Stomach (tissue), 9 donors: ENCODE results near the gene EPHB4. TPM values are rescaled to one million over a fixed set of nuclear protein-coding genes. Genes with fewer than 3 reads are reported as not detected.
A peak's percentile ranks its signal among the peaks of the same experiment; 100 is the strongest.

ENCODE experiments used
- DNase-seq, 2 donors: peaks; one replicate each; pipeline versions ENCODE4 v3.0.0 to v3.0.0-alpha.2; 2013 to 2019
- H3K27ac ChIP-seq, 5 donors: fragments of 200-600 bp in 4 of 5; sonication (generic) in 4 of 5; one replicate each; pipeline ENCODE4 v1.5.1; 2013 to 2019; ENCODE audit warnings: mild to moderate bottlenecking in 1 of 5, moderate library complexity in 1 of 5
- H3K27me3 ChIP-seq, 3 donors: fragments of 200-600 bp; sonication (generic); one replicate each; pipeline ENCODE4 v1.5.1; 2017 to 2019; ENCODE audit warnings: mixed run types in 1 of 3
- H3K36me3 ChIP-seq, 4 donors: fragments of 200-600 bp; sonication (generic); 1 replicate in 3 of 4; 2 replicates in 1 of 4; pipeline ENCODE4 v1.5.1; 2016 to 2019
- H3K4me1 ChIP-seq, 4 donors: fragments of 200-600 bp; sonication (generic); one replicate each; pipeline ENCODE4 v1.5.1; 2016 to 2019
- H3K4me3 ChIP-seq, 4 donors: fragments of 200-600 bp; sonication (generic) in 3 of 4; one replicate each; pipeline ENCODE4 v1.5.1; 2016 to 2019; ENCODE audit warnings: mild to moderate bottlenecking in 1 of 4
- H3K9me3 ChIP-seq, 4 donors: fragments of 200-600 bp; sonication (generic); one replicate each; pipeline ENCODE4 v1.5.1; 2016 to 2019
- CTCF ChIP-seq, 7 experiments: fragments of 450-650 bp in 4 of 7; fragments of 200-600 bp in 3 of 7; sonication (generic) in 3 of 7; IDR thresholded peaks; one replicate each; pipeline ENCODE4 v1.5.1; 2016 to 2019; ENCODE audit warnings: antibody characterized with exemption in 7 of 7, control low read depth in 2 of 7, mild to moderate bottlenecking in 1 of 7
- EP300 ChIP-seq: sonication (generic); formaldehyde crosslinking; IDR thresholded peaks from one replicate; pipeline ENCODE4 v1.6.1; 2017; ENCODE audit warnings: antibody characterized with exemption
- POLR2A ChIP-seq, 4 donors: fragments of 450-650 bp; IDR thresholded peaks; one replicate each; pipeline ENCODE4 v1.6.1; 2016; ENCODE audit warnings: antibody characterized with exemption in 4 of 4, control low read depth in 2 of 4, mild to moderate bottlenecking in 1 of 4, moderate library complexity in 1 of 4
- POLR2AphosphoS5 ChIP-seq, 3 donors: sonication (generic); formaldehyde crosslinking; IDR thresholded peaks; one replicate each; pipeline ENCODE4 v1.6.1; 2016; ENCODE audit warnings: antibody characterized with exemption in 3 of 3
- WGBS, 5 donors: extraction: QIAGEN DNeasy Blood & Tissue Kit in 3 of 5; methylation state at CpG; one replicate each; pipeline versions ENCODE4 v1.1.5 to v1.1.7; 2013 to 2018; 5-methylcytosine and 5-hydroxymethylcytosine counted together
- intact Hi-C: fragments of 100-400 bp; cut with DNase I; formaldehyde crosslinking; loops from one replicate; pipeline ENCODE4 v1.15.1; 2023; ENCODE audit warnings: low total_unique reads
- polyA plus RNA-seq, 3 donors: library from polyadenylated mRNA; stranded (reverse); fragments of 200-250 nt; gene quantifications; one replicate each; pipeline ENCODE4 v1.2.3, GENCODE V29; 2013
- total RNA-seq, 5 donors: library from RNA; depleted of rRNA; stranded (reverse); fragments of >200 nt; gene quantifications; one replicate each; pipeline versions ENCODE4 v1.1.0 to v1.2.3, GENCODE V29; 2014 to 2016
- donor health status: healthy with polysubstance abuse.
- donor health status: Bipolar disorder and iron deficiency.
- donor health status: healthy.

Gene EPHB4
- total and polyA plus RNA-seq, 8 donors: 7.3 to 128 (median 33.0) TPM

- DNase-seq: no peak
- Histone ChIP-seq H3K27me3 (no peaks in the 10 kb centered on the region), H3K27ac (peak overlapping the region; percentile 89 to 98 (median 96)), H3K4me3 (peak overlapping the region; percentile 82 to 98 (median 92)), H3K36me3 (peaks cover 27 to 72% (median 65%) of the 10 kb centered on the region in 4 donors), H3K4me1 (peaks cover 32 to 62% (median 47%) of the 10 kb centered on the region in 4 donors), H3K9me3 (no peaks in the 10 kb centered on the region)
- intact Hi-C loops: no loop called here
- TF ChIP-seq CTCF (IDR thresholded peaks at IDR 0.05): no peak
- TF ChIP-seq EP300: no peak
- TF ChIP-seq POLR2A (IDR thresholded peaks at IDR 0.05): no peak
- TF ChIP-seq POLR2AphosphoS5 (IDR thresholded peaks at IDR 0.05): no peak
- 46 to 57% (median 56%) methylated on average over 8 of the region's 8 CpGs for WGBS, 5 donors
Measured at GRCh38 chr7:100874300-100874576, 46.9 kb upstream of the EPHB4 start.

GRCh38 chr7:100873599-100874299, 46.4 kb upstream of the EPHB4 start:
- H3K4me3 ChIP-seq: peak overlapping the region; percentile 82 to 98 (median 92)
- peaks cover 27 to 67% (median 60%) of the 10 kb centered on the region in 4 donors for H3K36me3 ChIP-seq
- peaks cover 37 to 62% (median 46%) of the 10 kb centered on the region in 4 donors for H3K4me1 ChIP-seq
- no peaks in the 10 kb centered on the region for H3K27me3 ChIP-seq
- WGBS, 5 donors: 89 to 98% (median 95%) methylated on average over 10 of the region's 10 CpGs
- H3K27ac ChIP-seq: peak overlapping the region; percentile 89 to 98 (median 96)
- TF ChIP-seq EP300 (no peak), POLR2AphosphoS5 (IDR thresholded peaks at IDR 0.05) (no peak), CTCF (IDR thresholded peaks at IDR 0.05) (no peak), POLR2A (IDR thresholded peaks at IDR 0.05) (no peak)
- intact Hi-C loops: no loop called here
- no peaks in the 10 kb centered on the region for H3K9me3 ChIP-seq
- DNase-seq: no peak

DNA sequence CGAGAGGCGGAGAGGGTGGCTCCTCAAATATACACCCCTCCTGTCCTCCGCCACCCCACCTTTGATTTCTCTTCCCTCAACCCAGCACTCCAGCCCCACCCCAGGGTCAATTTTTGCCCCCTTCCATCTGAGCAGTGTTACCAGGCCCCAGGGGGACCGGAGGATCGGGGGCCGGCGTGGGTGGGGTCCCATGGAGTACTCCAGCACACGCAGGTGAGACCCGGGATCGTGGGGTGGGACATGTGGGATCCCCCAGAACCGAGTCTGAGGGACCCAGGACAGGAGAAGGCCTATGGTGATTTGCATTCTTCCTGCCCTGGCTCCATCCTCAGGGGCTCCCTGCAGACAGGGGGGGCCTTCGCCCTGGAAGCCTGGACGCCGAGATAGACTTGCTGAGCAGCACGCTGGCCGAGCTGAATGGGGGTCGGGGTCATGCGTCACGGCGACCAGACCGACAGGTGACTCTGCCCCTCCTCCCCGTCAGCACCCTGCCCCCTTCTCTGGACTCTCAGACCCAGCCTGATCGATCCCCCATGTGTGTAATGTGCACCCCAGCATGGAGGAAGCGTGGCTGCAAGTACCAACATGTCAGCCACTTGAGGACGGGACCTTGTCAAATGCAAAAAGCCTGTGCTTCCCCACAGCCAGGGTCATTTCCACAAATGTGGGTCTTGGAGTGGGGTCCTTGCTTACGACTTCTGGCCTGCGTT, 40.6 kb upstream of the EPHB4 start:
- DNase-seq: peak in 1 of 2 donors; percentile 74
- 16 to 42% (median 20%) methylated on average over 20 to 27 of the region's 27 CpGs for WGBS, 5 donors
- no peaks in the 10 kb centered on the region for H3K9me3 ChIP-seq
- peaks cover 13 to 34% (median 30%) of the 10 kb centered on the region in 4 donors for H3K36me3 ChIP-seq
- intact Hi-C loops: no loop called here
- peak overlapping the region; percentile 80 to 97 (median 96) for H3K27ac ChIP-seq
- peak overlapping the region; percentile 59 to 86 (median 68) for H3K4me3 ChIP-seq
- TF ChIP-seq EP300 (no peak), CTCF (IDR thresholded peaks at IDR 0.05) (no peak), POLR2A (IDR thresholded peaks at IDR 0.05) (no peak), POLR2AphosphoS5 (IDR thresholded peaks at IDR 0.05) (no peak)
- peaks cover 39 to 65% (median 52%) of the 10 kb centered on the region in 4 donors for H3K4me1 ChIP-seq
- no peaks in the 10 kb centered on the region for H3K27me3 ChIP-seq

DNA sequence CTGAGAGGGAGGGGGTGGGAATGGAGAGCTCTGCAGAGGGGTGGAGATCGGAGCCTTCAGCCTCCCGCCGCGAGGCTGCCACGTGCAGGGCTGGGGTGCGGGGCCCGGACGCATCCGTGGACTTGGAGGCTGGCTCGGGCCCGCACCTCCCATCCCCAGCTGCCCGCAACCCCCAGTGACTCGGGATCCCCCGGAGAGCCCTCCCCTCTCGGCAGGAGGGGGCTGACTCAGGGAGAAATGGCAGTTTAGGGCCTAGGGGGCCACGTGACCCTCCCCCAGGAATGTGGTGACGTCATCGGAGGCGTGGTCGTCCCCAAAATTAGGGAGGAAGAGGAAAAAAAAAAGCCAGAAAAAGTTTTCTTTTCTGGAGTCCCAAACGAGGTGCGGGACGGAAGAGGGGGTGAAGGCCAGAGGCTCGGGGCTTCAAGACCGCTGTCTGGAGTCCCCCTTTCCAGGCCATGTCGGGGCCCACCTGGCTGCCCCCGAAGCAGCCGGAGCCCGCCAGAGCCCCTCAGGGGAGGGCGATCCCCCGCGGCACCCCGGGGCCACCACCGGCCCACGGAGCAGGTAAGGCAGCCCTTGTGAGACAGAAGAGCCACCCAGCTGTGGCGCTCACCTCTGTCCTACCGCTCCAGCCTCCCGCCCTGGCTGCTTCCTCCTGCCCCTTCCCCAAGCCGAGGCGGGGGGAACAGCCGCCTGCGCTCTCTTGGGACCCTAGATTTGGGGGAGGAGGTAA, 39.9 kb upstream of the EPHB4 start, which contains the start of gene TRIP6:
TSS of gene TRIP6 (plus strand) at position 348 of the 736 bp plus-strand sequence. CDS start at position 459, 111 bp downstream.
- Histone ChIP-seq H3K27me3 (no peaks in the 10 kb centered on the region), H3K27ac (peak within 1 kb of the TSS; percentile 80 to 97 (median 96)), H3K9me3 (no peaks in the 10 kb centered on the region), H3K4me1 (peaks cover 39 to 65% (median 52%) of the 10 kb centered on the region in 4 donors), H3K4me3 (peak within 1 kb of the TSS; percentile 59 to 86 (median 68)), H3K36me3 (peaks cover 12 to 31% (median 29%) of the 10 kb centered on the region in 4 donors)
- peak; percentile 65 to 96 for DNase-seq
- intact Hi-C loops: no loop called here
- WGBS, 5 donors: 1 to 8% (median 3%) methylated on average over 26 to 42 of the region's 42 CpGs
- TF ChIP-seq POLR2AphosphoS5 (IDR thresholded peaks at IDR 0.05) (peak in 2 of 3 donors; percentile 23 to 65), CTCF (IDR thresholded peaks at IDR 0.05) (no peak)
